HCT116 (cell line): ENCODE data around the gene RAB5IF. TPM values are rescaled to one million over a fixed set of nuclear protein-coding genes. Genes with fewer than 3 reads are reported as not detected.

ENCODE experiments used
- ATAC-seq: fragments of 200-7000 bp; cut with Tn5 transposase; 2 replicates; pipeline ENCODE4 v1.9.1; 2020; ENCODE audit warnings: mild to moderate bottlenecking, moderate library complexity
- BruUV-seq: library from RNA; stranded (reverse); fragments of 400-500 nt; replicated peaks from 2 replicates; lab custom pipeline; 2021; lab: Mats Ljungman, UMichigan
- CTCF ChIA-PET: fragments of 300-600 bp; sonication (Branson Sonifier 250); formaldehyde crosslinking; loops from one replicate; lab custom pipeline; 2021; ENCODE audit warnings: antibody characterized with exemption; lab: Charles Lee
- POLR2A ChIA-PET: fragments of 300-600, 350-600 bp; sonication (Branson Sonifier 250); formaldehyde crosslinking; loops from one replicate; lab custom pipeline; 2021; ENCODE audit warnings: antibody characterized with exemption; lab: Charles Lee
- RAD21 ChIA-PET, 2 experiments: fragments of 300-600 bp; sonication (Branson Sonifier 250); formaldehyde crosslinking; loops; one replicate each; lab custom pipeline; 2023; ENCODE audit warnings: low total read pairs in 2 of 2; ENCODE audit not compliant: uncharacterized antibody in 2 of 2, unreplicated experiment in 2 of 2, low non-redundant PET in 1 of 2; lab: Charles Lee
- DNase-seq: peaks from one replicate; pipeline ENCODE4 v3.0.0-alpha.2; 2010; ENCODE audit warnings: low read depth, low spot score
- H2AFZ ChIP-seq: fragments of 200-600 bp; shearing (Covaris generic), sonication (generic); 2 replicates; pipeline ENCODE4 v1.6.1; 2017; ENCODE audit warnings: low read depth, mixed run types, mixed read lengths, antibody characterized with exemption, low read length; ENCODE audit not compliant: poor library complexity, severe bottlenecking
- H3K27ac ChIP-seq: 2 replicates; pipeline ENCODE4 v1.5.1; 2012; ENCODE audit warnings: low read depth, low read length
- H3K27me3 ChIP-seq: fragments of 200-600 bp; sonication (generic); 2 replicates; pipeline ENCODE4 v1.6.1; 2016; ENCODE audit warnings: mixed run types, low read length, mixed read lengths; ENCODE audit not compliant: insufficient read depth
- H3K36me3 ChIP-seq, 2 experiments: fragments of 200-500 bp in 1 of 2; fragments of 200-600 bp in 1 of 2; sonication (Bioruptor generic) in 1 of 2; sonication (generic) in 1 of 2; 2 replicates each; pipeline versions ENCODE4 v1.5.1 to v1.6.1; 2014 to 2016; ENCODE audit warnings: low read length in 2 of 2, inconsistent platforms in 1 of 2, mixed read lengths in 1 of 2, mixed run types in 1 of 2; ENCODE audit not compliant: insufficient read depth in 2 of 2, control insufficient read depth in 1 of 2
- H3K4me1 ChIP-seq, 2 experiments: fragments of 200-600 bp in 1 of 2; sonication (generic) in 1 of 2; 2 replicates each; pipeline versions ENCODE4 v1.5.1 to v1.6.1; 2012 to 2017; ENCODE audit warnings: low read length in 2 of 2, inconsistent platforms in 1 of 2, mild to moderate bottlenecking in 1 of 2, mixed read lengths in 1 of 2, mixed run types in 1 of 2, moderate library complexity in 1 of 2; ENCODE audit not compliant: insufficient read depth in 2 of 2, control insufficient read depth in 1 of 2
- H3K4me2 ChIP-seq: fragments of 200-600 bp; sonication (generic); 2 replicates; pipeline ENCODE4 v1.6.1; 2017; ENCODE audit warnings: mixed run types, low read length, mixed read lengths
- H3K4me3 ChIP-seq, 2 experiments: fragments of 200-600 bp in 1 of 2; sonication (generic) in 1 of 2; replicated peaks in 1 of 2; 2 replicates each; pipeline ENCODE4 v1.5.1; 2011 to 2016; ENCODE audit warnings: low read length in 2 of 2, control low read depth in 1 of 2, low read depth in 1 of 2, mild to moderate bottlenecking in 1 of 2, mixed read lengths in 1 of 2, mixed run types in 1 of 2
- H3K79me2 ChIP-seq: fragments of 200-600 bp; sonication (generic); 2 replicates; pipeline ENCODE4 v1.6.1; 2017; ENCODE audit warnings: mild to moderate bottlenecking, mixed run types, low read length, moderate library complexity, mixed read lengths; ENCODE audit not compliant: insufficient read depth
- H3K9ac ChIP-seq: fragments of 200-600 bp; sonication (generic); 2 replicates; pipeline ENCODE4 v1.6.1; 2016; ENCODE audit warnings: low read length, mixed read lengths
- H3K9me2 ChIP-seq: fragments of 200-600 bp; sonication (generic), shearing (Covaris generic); 2 replicates; pipeline ENCODE4 v1.6.1; 2017; ENCODE audit warnings: mixed run types, mild to moderate bottlenecking, moderate library complexity; ENCODE audit not compliant: insufficient read depth
- H3K9me3 ChIP-seq, 2 experiments: fragments of 200-500 bp in 1 of 2; fragments of 200-600 bp in 1 of 2; sonication (Bioruptor generic) in 1 of 2; sonication (generic) in 1 of 2; 2 replicates each; pipeline ENCODE4 v1.6.1; 2014 to 2017; ENCODE audit warnings: low read length in 2 of 2, mixed read lengths in 2 of 2, inconsistent platforms in 1 of 2, low read depth in 1 of 2, mild to moderate bottlenecking in 1 of 2, mixed run types in 1 of 2, moderate library complexity in 1 of 2; ENCODE audit not compliant: control insufficient read depth in 1 of 2, insufficient read depth in 1 of 2
- H4K20me1 ChIP-seq: fragments of 200-600 bp; sonication (generic), shearing (Covaris generic); 2 replicates; pipeline ENCODE4 v1.6.1; 2017; ENCODE audit warnings: mixed run types, mild to moderate bottlenecking, moderate library complexity; ENCODE audit not compliant: insufficient read depth
- CBX3 ChIP-seq: IDR thresholded peaks from 2 replicates; pipeline ENCODE4 v1.6.1; 2012; ENCODE audit warnings: low read depth
- CEBPB ChIP-seq: IDR thresholded peaks from 2 replicates; pipeline ENCODE4 v1.6.1; 2012; ENCODE audit warnings: low read depth
- ELF1 ChIP-seq: IDR thresholded peaks from 2 replicates; pipeline ENCODE4 v1.6.1; 2012; ENCODE audit warnings: low read depth, borderline replicate concordance
- EZH2 ChIP-seq: fragments of 200-600 bp; sonication (generic); IDR thresholded peaks from 2 replicates; pipeline ENCODE4 v1.6.1; 2017; ENCODE audit warnings: antibody characterized with exemption, mixed run types
- EZH2phosphoT487 ChIP-seq: fragments of 200-600 bp; IDR thresholded peaks from 2 replicates; pipeline ENCODE4 v1.6.1; 2018; ENCODE audit warnings: antibody characterized with exemption, borderline replicate concordance
- POLR2A ChIP-seq: IDR thresholded peaks from 2 replicates; pipeline ENCODE4 v1.7.0; 2011; ENCODE audit warnings: borderline replicate concordance; ENCODE audit not compliant: insufficient read depth, insufficient read length; ENCODE audit errors: extremely low read depth
- POLR2AphosphoS5 ChIP-seq: IDR thresholded peaks from 2 replicates; pipeline ENCODE4 v1.6.1; 2011; ENCODE audit warnings: mild to moderate bottlenecking, low read depth, low read length, moderate library complexity
- RAD21 ChIP-seq: IDR thresholded peaks from 2 replicates; pipeline ENCODE4 v1.6.1; 2012; ENCODE audit warnings: low read depth, mild to moderate bottlenecking
- SIN3A ChIP-seq: IDR thresholded peaks from 2 replicates; pipeline ENCODE4 v1.6.1; 2012; ENCODE audit warnings: low read depth
- SRF ChIP-seq: IDR thresholded peaks from 2 replicates; pipeline ENCODE4 v1.6.1; 2012; ENCODE audit warnings: low read depth
- YY1 ChIP-seq: IDR thresholded peaks from 2 replicates; pipeline ENCODE4 v1.6.1; 2011; ENCODE audit warnings: low read length, low read depth, moderate library complexity, mild to moderate bottlenecking; ENCODE audit not compliant: insufficient replicate concordance; ENCODE audit errors: extremely low read depth
- ZFX ChIP-seq: fragments of 450-650 bp; IDR thresholded peaks from 2 replicates; pipeline ENCODE4 v1.6.1; 2017
- ZNF274 ChIP-seq: fragments of 200-500 bp; sonication (Bioruptor generic); IDR thresholded peaks from 2 replicates; pipeline ENCODE4 v1.6.1; 2014; ENCODE audit warnings: mild to moderate bottlenecking, low read depth, low read length, inconsistent platforms
- intact Hi-C: fragments of 100-400 bp; cut with micrococcal nuclease; formaldehyde crosslinking; loops from 2 replicates; pipeline ENCODE4 v1.10.0; 2022
- total RNA-seq: library from RNA; stranded (reverse); gene quantifications from one replicate; pipeline ENCODE4 v1.2.1, GENCODE V29; 2021; ENCODE audit not compliant: unreplicated experiment
- TF ChIP-seq, protein P1 (sequence below): IDR thresholded peaks from 2 replicates; pipeline ENCODE4 v1.6.1; 2012
- TF ChIP-seq, protein P2 (sequence below): IDR thresholded peaks from 2 replicates; pipeline ENCODE4 v1.6.1; 2011; ENCODE audit warnings: mild to moderate bottlenecking, low read length, moderate library complexity; ENCODE audit not compliant: insufficient replicate concordance; ENCODE audit errors: extremely low read depth
- TF ChIP-seq, protein P3 (sequence below): IDR thresholded peaks from 2 replicates; pipeline ENCODE4 v1.6.1; 2012; ENCODE audit warnings: low read depth
- TF ChIP-seq, protein P4 (sequence below), 3 experiments: fragments of 200-600 bp in 1 of 3; sonication (generic) in 1 of 3; IDR thresholded peaks in 2 of 3; conservative IDR thresholded peaks in 1 of 3; 2 replicates each; pipeline ENCODE4 v1.5.1; 2012 to 2017; ENCODE audit warnings: low read depth in 2 of 3, low read length in 2 of 3, antibody characterized with exemption in 1 of 3, borderline replicate concordance in 1 of 3, control low read depth in 1 of 3, mild to moderate bottlenecking in 1 of 3, mixed read lengths in 1 of 3, mixed run types in 1 of 3, moderate library complexity in 1 of 3; ENCODE audit not compliant: insufficient read depth in 1 of 3
- TF ChIP-seq, protein P5 (sequence below): IDR thresholded peaks from 2 replicates; pipeline ENCODE4 v1.6.1; 2012

The RAB5IF gene
- total RNA-seq, 1 experiment from 2014 or later, result 82.9 TPM

DNA sequence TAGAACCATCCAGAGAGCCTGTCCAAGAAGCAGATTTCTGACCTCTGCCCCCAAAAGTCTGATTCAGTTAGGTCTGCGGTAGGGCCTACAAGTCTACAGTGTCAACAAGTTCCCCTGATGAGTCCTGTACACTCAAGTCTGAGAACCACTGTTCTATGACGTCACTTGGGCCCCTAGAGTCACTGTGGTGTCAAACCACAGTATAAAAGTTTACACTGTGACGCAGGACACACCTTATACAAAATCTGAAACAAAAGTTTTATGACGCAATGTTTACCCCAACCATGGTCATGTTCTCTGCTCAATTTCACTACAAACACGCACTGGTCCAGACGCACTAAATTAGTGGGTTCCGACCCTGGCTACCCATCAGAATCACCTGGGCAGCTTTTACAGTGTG, 22.5 kb downstream of the RAB5IF start:
- Histone ChIP-seq H3K79me2 (no peaks in the 10 kb centered on the region), H3K36me3 (no peaks in the 10 kb centered on the region), H4K20me1 (no peaks in the 10 kb centered on the region), H3K27ac (no peak overlapping the region), H3K4me3 (no peak overlapping the region), H2AFZ (no peak overlapping the region), H3K27me3 (no peaks in the 10 kb centered on the region), H3K4me1 (peaks cover 2 to 7% of the 10 kb centered on the region in 2 experiments; a peak in 1 of 4 replicates), H3K9ac (no peak overlapping the region), H3K9me2 (no peaks in the 10 kb centered on the region), H3K9me3 (no peaks in the 10 kb centered on the region), H3K4me2 (no peak overlapping the region)
- intact Hi-C loops, result no loop called here
- DNase-seq (no peak), ATAC-seq (no peak)
- no TSS peak for BruUV-seq
- ChIA-PET CTCF (no interaction called here), RAD21 (no interaction called here), POLR2A (no interaction called here)
- TF ChIP-seq POLR2AphosphoS5 (no peak), SIN3A (no peak), YY1 (no peak), CBX3 (no peak), RAD21 (no peak), SRF (no peak), EZH2phosphoT487 (no peak), ZFX (no peak), ZNF274 (no peak), EZH2 (no peak), CEBPB (no peak), POLR2A (no peak), ELF1 (no peak)
- TF ChIP-seq, protein P1, sequence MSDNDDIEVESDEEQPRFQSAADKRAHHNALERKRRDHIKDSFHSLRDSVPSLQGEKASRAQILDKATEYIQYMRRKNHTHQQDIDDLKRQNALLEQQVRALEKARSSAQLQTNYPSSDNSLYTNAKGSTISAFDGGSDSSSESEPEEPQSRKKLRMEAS, result no peak
- TF ChIP-seq, protein P2, sequence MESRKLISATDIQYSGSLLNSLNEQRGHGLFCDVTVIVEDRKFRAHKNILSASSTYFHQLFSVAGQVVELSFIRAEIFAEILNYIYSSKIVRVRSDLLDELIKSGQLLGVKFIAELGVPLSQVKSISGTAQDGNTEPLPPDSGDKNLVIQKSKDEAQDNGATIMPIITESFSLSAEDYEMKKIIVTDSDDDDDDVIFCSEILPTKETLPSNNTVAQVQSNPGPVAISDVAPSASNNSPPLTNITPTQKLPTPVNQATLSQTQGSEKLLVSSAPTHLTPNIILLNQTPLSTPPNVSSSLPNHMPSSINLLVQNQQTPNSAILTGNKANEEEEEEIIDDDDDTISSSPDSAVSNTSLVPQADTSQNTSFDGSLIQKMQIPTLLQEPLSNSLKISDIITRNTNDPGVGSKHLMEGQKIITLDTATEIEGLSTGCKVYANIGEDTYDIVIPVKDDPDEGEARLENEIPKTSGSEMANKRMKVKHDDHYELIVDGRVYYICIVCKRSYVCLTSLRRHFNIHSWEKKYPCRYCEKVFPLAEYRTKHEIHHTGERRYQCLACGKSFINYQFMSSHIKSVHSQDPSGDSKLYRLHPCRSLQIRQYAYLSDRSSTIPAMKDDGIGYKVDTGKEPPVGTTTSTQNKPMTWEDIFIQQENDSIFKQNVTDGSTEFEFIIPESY, result no peak
- TF ChIP-seq, protein P3, sequence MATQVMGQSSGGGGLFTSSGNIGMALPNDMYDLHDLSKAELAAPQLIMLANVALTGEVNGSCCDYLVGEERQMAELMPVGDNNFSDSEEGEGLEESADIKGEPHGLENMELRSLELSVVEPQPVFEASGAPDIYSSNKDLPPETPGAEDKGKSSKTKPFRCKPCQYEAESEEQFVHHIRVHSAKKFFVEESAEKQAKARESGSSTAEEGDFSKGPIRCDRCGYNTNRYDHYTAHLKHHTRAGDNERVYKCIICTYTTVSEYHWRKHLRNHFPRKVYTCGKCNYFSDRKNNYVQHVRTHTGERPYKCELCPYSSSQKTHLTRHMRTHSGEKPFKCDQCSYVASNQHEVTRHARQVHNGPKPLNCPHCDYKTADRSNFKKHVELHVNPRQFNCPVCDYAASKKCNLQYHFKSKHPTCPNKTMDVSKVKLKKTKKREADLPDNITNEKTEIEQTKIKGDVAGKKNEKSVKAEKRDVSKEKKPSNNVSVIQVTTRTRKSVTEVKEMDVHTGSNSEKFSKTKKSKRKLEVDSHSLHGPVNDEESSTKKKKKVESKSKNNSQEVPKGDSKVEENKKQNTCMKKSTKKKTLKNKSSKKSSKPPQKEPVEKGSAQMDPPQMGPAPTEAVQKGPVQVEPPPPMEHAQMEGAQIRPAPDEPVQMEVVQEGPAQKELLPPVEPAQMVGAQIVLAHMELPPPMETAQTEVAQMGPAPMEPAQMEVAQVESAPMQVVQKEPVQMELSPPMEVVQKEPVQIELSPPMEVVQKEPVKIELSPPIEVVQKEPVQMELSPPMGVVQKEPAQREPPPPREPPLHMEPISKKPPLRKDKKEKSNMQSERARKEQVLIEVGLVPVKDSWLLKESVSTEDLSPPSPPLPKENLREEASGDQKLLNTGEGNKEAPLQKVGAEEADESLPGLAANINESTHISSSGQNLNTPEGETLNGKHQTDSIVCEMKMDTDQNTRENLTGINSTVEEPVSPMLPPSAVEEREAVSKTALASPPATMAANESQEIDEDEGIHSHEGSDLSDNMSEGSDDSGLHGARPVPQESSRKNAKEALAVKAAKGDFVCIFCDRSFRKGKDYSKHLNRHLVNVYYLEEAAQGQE, result no peak
- TF ChIP-seq, protein P4, sequence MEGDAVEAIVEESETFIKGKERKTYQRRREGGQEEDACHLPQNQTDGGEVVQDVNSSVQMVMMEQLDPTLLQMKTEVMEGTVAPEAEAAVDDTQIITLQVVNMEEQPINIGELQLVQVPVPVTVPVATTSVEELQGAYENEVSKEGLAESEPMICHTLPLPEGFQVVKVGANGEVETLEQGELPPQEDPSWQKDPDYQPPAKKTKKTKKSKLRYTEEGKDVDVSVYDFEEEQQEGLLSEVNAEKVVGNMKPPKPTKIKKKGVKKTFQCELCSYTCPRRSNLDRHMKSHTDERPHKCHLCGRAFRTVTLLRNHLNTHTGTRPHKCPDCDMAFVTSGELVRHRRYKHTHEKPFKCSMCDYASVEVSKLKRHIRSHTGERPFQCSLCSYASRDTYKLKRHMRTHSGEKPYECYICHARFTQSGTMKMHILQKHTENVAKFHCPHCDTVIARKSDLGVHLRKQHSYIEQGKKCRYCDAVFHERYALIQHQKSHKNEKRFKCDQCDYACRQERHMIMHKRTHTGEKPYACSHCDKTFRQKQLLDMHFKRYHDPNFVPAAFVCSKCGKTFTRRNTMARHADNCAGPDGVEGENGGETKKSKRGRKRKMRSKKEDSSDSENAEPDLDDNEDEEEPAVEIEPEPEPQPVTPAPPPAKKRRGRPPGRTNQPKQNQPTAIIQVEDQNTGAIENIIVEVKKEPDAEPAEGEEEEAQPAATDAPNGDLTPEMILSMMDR (IDR thresholded peaks at IDR 0.05 in 2 of 3, conservative IDR thresholded peaks at IDR 0.05 in 1 of 3; ENCODE audit: borderline replicate concordance in 1 of 3, insufficient read depth in 1 of 3, low read depth in 2 of 3, low read length in 2 of 3), result no peak
- TF ChIP-seq, protein P5, sequence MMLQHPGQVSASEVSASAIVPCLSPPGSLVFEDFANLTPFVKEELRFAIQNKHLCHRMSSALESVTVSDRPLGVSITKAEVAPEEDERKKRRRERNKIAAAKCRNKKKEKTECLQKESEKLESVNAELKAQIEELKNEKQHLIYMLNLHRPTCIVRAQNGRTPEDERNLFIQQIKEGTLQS, result no peak
